Transverse colon (tissue), 4 donors: ENCODE data around the gene GRM1. TPM values are rescaled to one million over a fixed set of nuclear protein-coding genes. Genes with fewer than 3 reads are reported as not detected.

ENCODE experiments used
- DNase-seq: peaks from one replicate; pipeline ENCODE4 v3.0.0-alpha.2; 2019
- H3K27ac ChIP-seq, 4 donors: fragments of 200-600 bp; sonication (generic); 2 replicates each; pipeline ENCODE4 v1.5.1; 2016 to 2018; ENCODE audit warnings: inconsistent platforms in 4 of 4
- H3K27me3 ChIP-seq: fragments of 200-600 bp; sonication (generic); 2 replicates; pipeline ENCODE4 v1.5.1; 2017; ENCODE audit warnings: inconsistent platforms
- H3K36me3 ChIP-seq, 4 donors: fragments of 200-600 bp; sonication (generic); 2 replicates each; pipeline ENCODE4 v1.5.1; 2017 to 2019; ENCODE audit warnings: inconsistent platforms in 4 of 4
- H3K4me1 ChIP-seq, 4 donors: fragments of 200-600 bp; sonication (generic); 2 replicates each; pipeline ENCODE4 v1.5.1; 2017 to 2020; ENCODE audit warnings: inconsistent platforms in 4 of 4
- H3K4me3 ChIP-seq, 4 donors: fragments of 200-600 bp; sonication (generic); 1 replicate in 1 of 4; 2 replicates in 3 of 4; pipeline versions ENCODE4 v1.5.1 to v1.6.1; 2017 to 2019; ENCODE audit warnings: inconsistent platforms in 4 of 4
- H3K9me3 ChIP-seq, 2 donors: fragments of 200-600 bp; sonication (generic); 2 replicates each; pipeline ENCODE4 v1.5.1; 2017 to 2019; ENCODE audit warnings: inconsistent platforms in 2 of 2
- CTCF ChIP-seq, 5 experiments: fragments of 200-600 bp in 3 of 5; fragments of 450-650 bp in 2 of 5; sonication (generic) in 3 of 5; IDR thresholded peaks; 1 replicate in 2 of 5; 2 replicates in 3 of 5; pipeline ENCODE4 v1.5.1; 2016 to 2017; ENCODE audit warnings: antibody characterized with exemption in 5 of 5, inconsistent platforms in 3 of 5, mild to moderate bottlenecking in 2 of 5, moderate library complexity in 1 of 5
- EP300 ChIP-seq: sonication (generic); formaldehyde crosslinking; IDR thresholded peaks from one replicate; pipeline ENCODE4 v1.6.1; 2017; ENCODE audit warnings: antibody characterized with exemption, low read depth
- POLR2A ChIP-seq: fragments of 450-650 bp; IDR thresholded peaks from one replicate; pipeline ENCODE4 v1.6.1; 2016; ENCODE audit warnings: antibody characterized with exemption, mild to moderate bottlenecking, moderate library complexity
- POLR2AphosphoS5 ChIP-seq, 3 donors: sonication (generic); formaldehyde crosslinking; IDR thresholded peaks; one replicate each; pipeline ENCODE4 v1.6.1; 2016; ENCODE audit warnings: antibody characterized with exemption in 3 of 3
- WGBS, 2 donors: methylation state at CpG; one replicate each; pipeline ENCODE4 v1.1.5; 2018; ENCODE audit warnings: low coverage in 1 of 2; 5-methylcytosine and 5-hydroxymethylcytosine counted together
- in situ Hi-C, 4 donors: fragments of 200-750 bp; cut with MboI; loops; one replicate each; pipeline versions ENCODE4 v1.15.0 to v1.15.1; 2017; ENCODE audit warnings: low sequenced_read_pairs in 3 of 4, low pct_ligation_motif_present in 1 of 4, low pct_unique_long_range_greater_than_20kb in 1 of 4
- intact Hi-C: fragments of 100-400 bp; cut with DNase I; formaldehyde crosslinking; loops from one replicate; pipeline ENCODE4 v1.15.1; 2023; ENCODE audit warnings: low total_unique reads
- total RNA-seq, 4 donors: library from RNA; depleted of rRNA; stranded (reverse); fragments of >200 nt; gene quantifications; one replicate each; pipeline ENCODE4 v1.1.0, GENCODE V29; 2016

Gene GRM1
- total RNA-seq, 4 donors from 2014 or later, result 0.16 TPM; not detected in 3

GRCh38 chr6:146047371-146047770, 18.5 kb downstream of the GRM1 start:
- DNase-seq, result no peak
- H3K27me3 ChIP-seq, result no peaks in the 10 kb centered on the region
- 20 to 47% methylated on average over 1 to 2 of the region's 2 CpGs for WGBS, 2 donors
- in situ Hi-C loops (no loop called here), intact Hi-C loops (no loop called here)
- no peaks in the 10 kb centered on the region for H3K9me3 ChIP-seq
- no peak overlapping the region for H3K27ac ChIP-seq
- TF ChIP-seq CTCF (IDR thresholded peaks at IDR 0.05), result no peak
- no peak for TF ChIP-seq POLR2AphosphoS5 (IDR thresholded peaks at IDR 0.05)
- no peak for TF ChIP-seq EP300
- TF ChIP-seq POLR2A, result no peak
- no peaks in the 10 kb centered on the region for H3K36me3 ChIP-seq
- H3K4me3 ChIP-seq, result no peak overlapping the region
- H3K4me1 ChIP-seq, result no peaks in the 10 kb centered on the region

GRCh38 chr6:146050168-146050567, 21.3 kb downstream of the GRM1 start:
- no peaks in the 10 kb centered on the region for H3K27me3 ChIP-seq
- no peaks in the 10 kb centered on the region for H3K4me1 ChIP-seq
- no peak for TF ChIP-seq POLR2AphosphoS5 (IDR thresholded peaks at IDR 0.05)
- no peak for TF ChIP-seq EP300
- TF ChIP-seq CTCF (IDR thresholded peaks at IDR 0.05), result no peak
- no peak for TF ChIP-seq POLR2A
- no peak overlapping the region for H3K27ac ChIP-seq
- DNase-seq, result no peak
- in situ Hi-C loops (no loop called here), intact Hi-C loops (no loop called here)
- no peaks in the 10 kb centered on the region for H3K9me3 ChIP-seq
- H3K36me3 ChIP-seq, result no peaks in the 10 kb centered on the region
- WGBS, 2 donors, result 37 to 40% methylated on average over 1 of the region's 1 CpG
- H3K4me3 ChIP-seq, result no peak overlapping the region

- H3K4me3 ChIP-seq, result no peak overlapping the region
- no peaks in the 10 kb centered on the region for H3K27me3 ChIP-seq
- DNase-seq, result no peak
- WGBS, 2 donors, result 67 to 88% methylated on average over 6 of the region's 6 CpGs
- TF ChIP-seq POLR2A, result no peak
- no peak for TF ChIP-seq EP300
- no peak for TF ChIP-seq POLR2AphosphoS5 (IDR thresholded peaks at IDR 0.05)
- TF ChIP-seq CTCF (IDR thresholded peaks at IDR 0.05), result no peak
- in situ Hi-C loops (no loop called here), intact Hi-C loops (no loop called here)
- no peak overlapping the region for H3K27ac ChIP-seq
- no peaks in the 10 kb centered on the region for H3K9me3 ChIP-seq
- no peaks in the 10 kb centered on the region for H3K36me3 ChIP-seq
- no peaks in the 10 kb centered on the region for H3K4me1 ChIP-seq
These were observed 27.6 kb downstream of the GRM1 start for GRCh38 chr6:146056506-146056905.

- in situ Hi-C loops (no loop called here), intact Hi-C loops (no loop called here)
- Histone ChIP-seq H3K4me3 (no peak overlapping the region), H3K27me3 (no peaks in the 10 kb centered on the region), H3K36me3 (no peaks in the 10 kb centered on the region), H3K27ac (no peak overlapping the region), H3K4me1 (no peaks in the 10 kb centered on the region), H3K9me3 (no peaks in the 10 kb centered on the region)
- DNase-seq, result no peak
- TF ChIP-seq EP300, result no peak
- no peak for TF ChIP-seq CTCF (IDR thresholded peaks at IDR 0.05)
- no peak for TF ChIP-seq POLR2A
- no peak for TF ChIP-seq POLR2AphosphoS5 (IDR thresholded peaks at IDR 0.05)
- 92 to 100% methylated on average over 2 of the region's 2 CpGs for WGBS, 2 donors
These were observed 36.8 kb downstream of the GRM1 start for GRCh38 chr6:146065690-146066089.
